ENCODE results near the gene UGT2A1.

The UGT2A1 gene

DNA sequence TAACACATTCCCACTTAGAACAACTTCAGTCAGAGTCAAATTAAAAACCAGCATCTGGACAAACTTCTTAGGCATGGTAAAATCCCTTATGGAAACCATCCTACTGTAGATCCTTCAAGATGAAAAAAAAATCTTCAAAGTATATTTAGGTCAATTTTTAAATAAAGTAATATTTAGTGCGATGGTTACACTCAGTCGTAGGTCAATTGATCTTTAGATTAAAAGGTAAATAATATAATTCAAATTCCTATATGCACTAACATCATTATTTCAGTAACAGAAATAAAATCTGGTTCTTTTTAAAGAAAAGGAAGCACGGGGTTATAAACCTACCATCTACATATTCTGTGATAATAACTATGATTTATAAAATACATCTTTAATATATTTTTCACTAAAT is 13.5 kb downstream of the UGT2A1 start, which contains the start of gene UGT2A2:
TSS of gene UGT2A2 (minus strand) at position 101 of the 400 bp plus-strand sequence. CDS start at position 99, 2 bp downstream.
- no peak within 1 kb of the TSS for H3K4me3 ChIP-seq (ENCODE audit: low read depth, low read length)
- TF ChIP-seq, protein P1, sequence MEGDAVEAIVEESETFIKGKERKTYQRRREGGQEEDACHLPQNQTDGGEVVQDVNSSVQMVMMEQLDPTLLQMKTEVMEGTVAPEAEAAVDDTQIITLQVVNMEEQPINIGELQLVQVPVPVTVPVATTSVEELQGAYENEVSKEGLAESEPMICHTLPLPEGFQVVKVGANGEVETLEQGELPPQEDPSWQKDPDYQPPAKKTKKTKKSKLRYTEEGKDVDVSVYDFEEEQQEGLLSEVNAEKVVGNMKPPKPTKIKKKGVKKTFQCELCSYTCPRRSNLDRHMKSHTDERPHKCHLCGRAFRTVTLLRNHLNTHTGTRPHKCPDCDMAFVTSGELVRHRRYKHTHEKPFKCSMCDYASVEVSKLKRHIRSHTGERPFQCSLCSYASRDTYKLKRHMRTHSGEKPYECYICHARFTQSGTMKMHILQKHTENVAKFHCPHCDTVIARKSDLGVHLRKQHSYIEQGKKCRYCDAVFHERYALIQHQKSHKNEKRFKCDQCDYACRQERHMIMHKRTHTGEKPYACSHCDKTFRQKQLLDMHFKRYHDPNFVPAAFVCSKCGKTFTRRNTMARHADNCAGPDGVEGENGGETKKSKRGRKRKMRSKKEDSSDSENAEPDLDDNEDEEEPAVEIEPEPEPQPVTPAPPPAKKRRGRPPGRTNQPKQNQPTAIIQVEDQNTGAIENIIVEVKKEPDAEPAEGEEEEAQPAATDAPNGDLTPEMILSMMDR (IDR thresholded peaks at IDR 0.05; ENCODE audit: insufficient read depth, low read depth, low read length, missing control alignments) = no peak
- DNase-seq (ENCODE audit: low read depth) = no peak

DNA sequence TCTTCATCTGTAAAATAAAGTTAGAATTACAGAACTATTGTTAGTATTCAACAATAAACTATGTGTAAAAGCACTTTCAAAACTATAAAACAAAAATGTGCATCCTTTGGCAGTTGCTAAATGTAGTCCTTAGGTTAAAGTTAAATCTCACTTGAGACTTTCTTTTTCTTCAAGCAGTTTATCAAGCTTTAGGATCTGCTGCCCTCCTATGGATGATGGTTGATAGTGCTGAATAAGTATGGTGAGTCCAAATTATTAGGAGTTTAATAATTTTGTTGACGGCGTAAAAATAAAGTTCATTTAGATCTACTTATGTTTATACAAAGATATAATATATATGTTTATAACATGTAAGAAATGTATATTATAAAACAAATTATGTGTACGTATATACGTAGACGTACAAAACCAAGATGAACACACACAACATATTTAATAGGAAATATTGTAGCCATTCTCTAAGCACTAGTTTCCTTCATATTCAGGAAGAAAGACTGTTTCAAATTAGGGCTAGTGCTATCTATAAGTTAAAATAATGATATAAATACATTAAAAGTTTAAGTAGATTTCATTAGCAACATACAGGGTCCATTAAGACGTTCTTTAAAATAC is 35.9 kb downstream of the UGT2A1 start:
- DNase-seq (ENCODE audit: low read depth) = peak; percentile 40
- no peak overlapping the region for H3K4me3 ChIP-seq (ENCODE audit: low read depth, low read length)
- TF ChIP-seq, protein P1 (IDR thresholded peaks at IDR 0.05; ENCODE audit: insufficient read depth, low read depth, low read length, missing control alignments) = peak; percentile 23

DNA sequence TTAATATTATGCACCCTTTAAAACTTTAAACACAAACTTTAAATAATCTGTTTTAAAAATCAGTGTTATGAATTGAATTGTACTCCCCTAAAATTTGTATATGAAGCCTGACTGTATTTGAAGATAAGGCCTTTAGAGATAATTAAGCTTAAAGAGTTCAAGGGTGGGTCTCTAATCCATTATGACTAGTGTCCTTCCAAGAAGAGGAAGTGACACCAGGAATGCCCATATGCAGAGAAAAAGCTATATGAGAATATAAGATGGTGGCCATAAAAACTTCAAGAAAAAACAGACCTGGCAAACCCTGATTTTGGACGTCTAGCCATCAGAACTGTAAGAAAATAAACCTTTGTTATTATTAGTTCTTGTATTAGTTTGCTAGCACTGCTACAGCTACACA is 42.6 kb downstream of the UGT2A1 start:
- no peak for DNase-seq (ENCODE audit: low read depth)
- TF ChIP-seq, protein P1 (IDR thresholded peaks at IDR 0.05; ENCODE audit: insufficient read depth, low read depth, low read length, missing control alignments) = no peak
- no peak overlapping the region for H3K4me3 ChIP-seq (ENCODE audit: low read depth, low read length)

DNA sequence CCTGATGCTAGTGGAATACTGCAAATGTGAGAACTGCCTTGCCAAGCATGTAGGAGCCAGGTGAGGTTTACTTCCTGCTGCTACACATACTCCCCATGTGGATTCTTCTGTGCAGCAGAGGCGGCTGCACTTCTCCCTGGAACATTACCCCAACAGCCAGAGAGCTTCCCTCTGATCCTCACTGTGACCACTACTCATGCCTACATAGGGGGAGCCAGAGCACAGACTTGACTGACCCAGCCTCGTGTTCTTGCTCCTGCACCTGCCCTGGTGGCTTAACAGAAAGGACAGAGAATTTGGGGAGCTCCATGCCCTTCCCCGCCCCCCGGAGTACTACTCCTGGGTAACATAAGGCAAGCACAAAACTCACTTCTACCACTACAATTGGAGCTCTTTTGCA is 52.0 kb downstream of the UGT2A1 start:
- no peak for DNase-seq (ENCODE audit: low read depth)
- no peak overlapping the region for H3K4me3 ChIP-seq (ENCODE audit: low read depth, low read length)
- TF ChIP-seq, protein P1 (IDR thresholded peaks at IDR 0.05; ENCODE audit: insufficient read depth, low read depth, low read length, missing control alignments) = no peak

DNA sequence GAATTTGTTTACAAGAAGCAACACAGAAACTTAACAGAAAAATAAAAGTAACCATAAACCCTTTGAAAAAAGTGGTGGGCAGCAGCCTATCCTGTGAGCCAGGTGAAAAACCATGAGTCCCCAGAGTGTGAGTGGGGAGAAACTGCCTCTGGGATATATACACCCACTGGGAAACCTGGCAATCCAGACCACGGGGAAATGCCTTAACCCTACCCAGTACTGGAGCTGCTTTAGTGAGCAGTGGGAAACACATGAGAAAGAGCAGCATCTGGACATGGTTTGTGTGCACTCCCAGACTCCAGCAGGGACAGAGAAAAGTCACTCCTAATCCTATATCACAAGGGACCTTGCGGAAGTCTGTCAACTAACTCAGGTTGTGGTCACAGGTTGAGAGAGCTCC is 53.0 kb downstream of the UGT2A1 start:
- TF ChIP-seq, protein P1 (IDR thresholded peaks at IDR 0.05; ENCODE audit: insufficient read depth, low read depth, low read length, missing control alignments) = no peak
- H3K4me3 ChIP-seq (ENCODE audit: low read depth, low read length) = no peak overlapping the region
- no peak for DNase-seq (ENCODE audit: low read depth)

DNA sequence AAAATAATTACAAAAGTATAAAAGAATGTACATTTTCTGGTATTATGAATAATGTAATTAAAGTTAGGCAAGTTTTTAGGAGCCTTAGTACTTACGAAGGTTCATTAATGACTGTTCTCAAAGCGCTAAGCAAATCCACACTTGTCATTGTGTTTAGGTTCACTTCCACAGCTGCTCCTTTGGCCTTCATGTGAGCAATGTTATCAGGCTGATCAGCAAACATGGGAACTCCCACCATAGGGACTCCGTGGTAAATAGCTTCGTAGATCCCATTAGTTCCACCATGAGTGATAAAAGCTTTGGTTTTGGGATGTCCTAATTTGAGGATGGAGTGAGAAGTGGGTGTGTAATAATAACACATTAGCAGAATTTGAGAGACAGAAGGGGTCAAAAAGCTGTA is 58.7 kb downstream of the UGT2A1 start:
- DNase-seq (ENCODE audit: low read depth) = no peak
- TF ChIP-seq, protein P1 (IDR thresholded peaks at IDR 0.05; ENCODE audit: insufficient read depth, low read depth, low read length, missing control alignments) = no peak
- H3K4me3 ChIP-seq (ENCODE audit: low read depth, low read length) = no peak overlapping the region

DNA sequence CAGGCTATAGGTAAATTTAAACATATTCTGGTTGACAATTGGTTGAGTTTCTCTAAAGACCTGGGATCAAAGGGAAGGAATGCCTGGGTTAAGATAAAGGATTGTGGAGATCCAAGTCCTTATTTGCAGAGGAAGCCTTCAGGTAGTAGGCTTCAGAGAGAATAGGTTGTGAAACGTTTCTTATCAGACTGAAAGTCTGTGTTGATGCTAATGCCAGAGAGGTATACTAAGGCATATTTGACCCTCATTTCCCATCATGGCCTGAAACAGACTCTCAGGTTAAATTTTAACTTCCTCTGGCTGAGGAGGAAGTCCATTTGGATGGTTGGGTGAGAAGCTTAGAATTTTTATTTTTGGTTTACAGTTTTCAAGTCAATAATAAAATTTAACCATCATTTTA is 61.7 kb downstream of the UGT2A1 start:
- DNase-seq (ENCODE audit: low read depth) = no peak
- TF ChIP-seq, protein P1 (IDR thresholded peaks at IDR 0.05; ENCODE audit: insufficient read depth, low read depth, low read length, missing control alignments) = no peak
- no peak overlapping the region for H3K4me3 ChIP-seq (ENCODE audit: low read depth, low read length)

All from GM12865 (cell line).